GM19351 (cell line): ENCODE results near the gene RSU1.
"Not testable (repeated sequence)": the region's sequence is repeated elsewhere in the genome, so short reads cannot be mapped to it uniquely, and the experiment has no call there.

Experiments
- ATAC-seq: cut with Tn5 transposase; IDR thresholded peaks from one replicate; pipeline ENCODE4 v1.9.1; 2021; ENCODE audit warnings: mild to moderate bottlenecking, moderate library complexity; ENCODE audit not compliant: unreplicated experiment

Gene RSU1

DNA sequence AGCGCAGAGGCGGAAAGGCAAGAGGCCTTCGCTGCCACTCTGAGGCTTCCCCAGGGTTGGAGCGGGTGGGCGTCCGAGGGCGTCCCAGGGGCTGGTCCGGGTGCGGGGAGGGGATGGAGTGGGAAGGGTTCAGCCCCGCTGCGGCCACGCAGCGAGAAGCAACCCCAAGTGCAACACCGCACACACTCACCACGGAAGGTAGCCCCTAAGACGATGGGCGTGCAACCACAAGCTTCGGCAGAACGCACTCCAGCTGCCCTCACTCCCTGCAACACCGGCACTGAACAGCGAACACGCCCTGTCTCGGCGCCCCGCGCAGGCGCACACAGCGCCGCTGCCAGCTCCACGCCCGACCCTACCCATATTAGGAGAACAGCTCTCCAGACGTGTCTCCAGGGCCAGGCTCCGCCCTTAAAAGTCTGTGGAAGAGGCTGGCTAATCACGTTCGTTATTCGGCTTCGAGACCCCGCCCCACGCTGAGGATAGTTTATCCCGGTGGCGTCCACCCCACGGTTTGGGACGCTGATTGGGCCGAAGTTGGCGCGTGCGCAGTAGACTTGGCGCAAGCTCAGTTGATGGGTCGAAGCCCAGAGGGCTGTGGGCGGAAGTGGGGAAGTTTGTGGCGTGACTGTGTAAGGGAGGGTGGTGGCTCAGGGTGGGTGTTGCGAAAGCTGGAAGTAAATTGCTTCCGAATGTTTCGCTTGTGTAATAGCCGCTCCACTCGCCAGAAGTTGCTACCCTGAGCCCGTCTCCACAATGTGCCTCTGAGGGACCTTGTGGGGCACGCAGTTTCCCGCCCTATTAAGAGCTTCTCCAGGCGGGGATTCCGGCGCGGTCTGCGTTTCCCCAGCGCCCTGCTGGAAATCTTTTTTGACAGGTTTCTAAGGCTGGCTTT is at the start of gene RSU1:
RSU1 (minus strand) TSS at position 300 of the 895 bp plus-strand sequence. CDS start 343 bp downstream, outside the sequence.
- ATAC-seq, result peak; percentile 96

DNA sequence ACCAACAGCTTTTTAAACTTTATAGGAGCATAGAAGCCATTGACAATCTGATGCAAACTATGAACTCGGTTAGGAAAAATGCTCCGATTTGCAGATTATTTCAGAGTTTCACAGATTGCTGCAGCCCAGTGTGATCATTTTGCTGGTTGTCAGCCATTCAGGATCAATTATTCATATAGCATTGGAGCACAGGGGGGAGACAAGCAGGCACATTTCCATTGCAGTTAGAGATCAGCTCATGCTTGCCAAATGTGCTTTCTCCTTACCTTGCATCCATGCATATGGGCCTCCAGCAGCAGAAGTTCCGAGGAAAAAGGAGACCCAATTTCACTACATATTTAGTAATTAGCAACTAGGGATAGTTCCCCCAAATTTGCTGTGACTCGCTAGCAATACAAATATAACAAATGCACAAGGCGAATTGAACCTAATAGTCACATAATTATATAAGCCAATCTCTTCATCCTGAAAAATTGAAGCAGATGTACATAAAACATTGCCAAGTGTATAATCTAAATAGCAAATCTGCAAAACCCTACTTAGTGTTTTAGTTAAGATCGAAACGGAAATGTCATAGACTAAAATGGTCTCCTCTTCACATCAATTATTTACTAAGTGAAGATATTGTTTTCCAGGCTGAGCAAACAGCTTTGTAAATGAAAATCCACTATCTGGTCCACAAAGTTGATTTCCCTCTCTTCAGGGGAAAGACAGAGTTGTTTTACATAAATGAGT is 49.5 kb upstream of the RSU1 start:
- no peak for ATAC-seq

DNA sequence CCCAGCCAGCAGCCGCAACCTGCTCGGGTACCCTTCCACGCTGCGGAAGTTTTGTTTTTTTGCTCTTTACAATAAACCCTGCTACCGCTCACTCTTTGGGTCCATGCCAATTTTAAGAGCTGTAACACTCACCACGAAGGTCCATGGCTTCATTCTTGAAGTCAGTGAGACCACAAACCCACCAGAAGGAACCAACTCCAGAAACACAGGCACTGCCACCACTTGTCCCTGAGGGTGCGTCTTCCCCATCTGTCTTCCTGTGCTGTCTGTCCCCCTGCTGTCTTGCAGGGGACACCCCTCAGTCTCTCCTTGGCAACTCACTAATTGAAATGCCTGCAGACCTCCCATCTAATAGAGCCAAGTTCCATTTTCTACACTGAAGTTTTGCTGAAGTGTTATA is 48.5 kb upstream of the RSU1 start:
- ATAC-seq, result no peak

DNA sequence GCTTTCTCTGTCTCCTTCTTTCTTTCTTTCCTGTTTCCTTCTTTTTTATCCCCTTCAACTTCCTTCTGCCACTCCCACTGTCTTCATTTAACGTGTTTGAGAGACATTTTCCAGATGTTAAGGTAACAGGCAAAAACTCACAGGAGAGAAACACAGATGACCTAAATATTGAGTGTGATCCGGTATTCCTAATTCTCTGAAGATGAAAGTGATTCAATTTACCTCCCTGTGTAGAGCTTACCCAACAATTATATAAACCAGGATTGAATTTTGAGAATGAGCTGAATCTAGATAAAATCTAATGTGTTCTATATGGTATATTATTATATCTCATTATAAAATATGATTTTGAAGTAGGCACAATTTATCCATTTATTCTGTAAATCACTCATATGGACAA is 46.5 kb upstream of the RSU1 start:
- no peak for ATAC-seq

DNA sequence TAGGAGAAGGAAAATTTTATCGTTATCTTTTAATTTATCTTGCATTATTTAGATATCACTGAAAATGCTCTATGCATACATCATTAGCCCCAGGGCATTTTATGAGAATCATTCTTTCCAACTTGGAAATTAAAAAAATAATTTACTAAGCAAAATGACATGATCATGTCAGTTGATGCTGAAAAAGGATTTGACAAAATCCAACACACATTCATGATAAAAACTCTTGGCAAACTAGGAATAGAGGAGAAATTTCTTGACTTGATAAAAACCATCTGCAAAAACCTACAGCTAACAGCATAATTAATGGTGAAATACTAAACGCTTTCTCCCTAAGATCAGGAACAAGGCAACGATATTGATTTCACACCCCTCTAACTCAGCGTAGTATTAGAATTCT is 40.2 kb upstream of the RSU1 start:
- no peak for ATAC-seq

DNA sequence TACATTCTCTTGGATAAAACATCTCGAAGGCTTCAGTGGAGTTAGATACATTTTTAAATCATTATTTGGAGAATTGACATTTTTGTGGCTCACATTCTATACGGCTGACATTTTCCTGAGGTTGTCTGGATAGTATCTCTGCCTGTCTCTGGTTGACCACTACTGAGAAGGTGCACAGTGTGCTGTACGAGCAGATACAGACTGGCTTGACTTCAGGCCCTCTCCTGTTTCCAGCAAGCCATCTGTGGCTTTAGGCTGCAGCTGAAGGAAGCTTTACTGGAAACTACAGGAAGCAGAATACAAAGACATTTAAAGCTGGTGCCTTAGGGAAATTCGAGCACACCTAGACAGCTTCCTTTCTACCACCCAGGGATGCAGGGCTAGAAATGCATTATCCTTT is 39.3 kb upstream of the RSU1 start:
- no peak for ATAC-seq

DNA sequence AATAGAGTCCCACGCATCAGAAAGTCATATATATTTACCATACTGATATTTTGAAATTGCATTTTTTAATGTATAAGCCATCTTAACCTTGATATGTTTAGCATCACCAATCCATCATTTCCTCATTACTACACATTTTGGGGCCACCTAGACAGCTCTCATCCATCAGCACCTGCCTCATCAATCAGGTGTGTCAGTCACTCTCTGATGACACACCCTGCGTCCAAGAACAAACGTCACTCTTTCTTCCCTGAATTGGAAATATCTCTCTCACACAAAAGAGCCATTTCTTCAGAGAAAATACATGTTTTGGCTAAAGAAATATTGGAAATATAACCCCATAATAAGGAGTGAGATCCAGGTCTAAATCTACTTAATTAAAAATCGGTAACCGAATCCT is 38.9 kb upstream of the RSU1 start:
- no peak for ATAC-seq

DNA sequence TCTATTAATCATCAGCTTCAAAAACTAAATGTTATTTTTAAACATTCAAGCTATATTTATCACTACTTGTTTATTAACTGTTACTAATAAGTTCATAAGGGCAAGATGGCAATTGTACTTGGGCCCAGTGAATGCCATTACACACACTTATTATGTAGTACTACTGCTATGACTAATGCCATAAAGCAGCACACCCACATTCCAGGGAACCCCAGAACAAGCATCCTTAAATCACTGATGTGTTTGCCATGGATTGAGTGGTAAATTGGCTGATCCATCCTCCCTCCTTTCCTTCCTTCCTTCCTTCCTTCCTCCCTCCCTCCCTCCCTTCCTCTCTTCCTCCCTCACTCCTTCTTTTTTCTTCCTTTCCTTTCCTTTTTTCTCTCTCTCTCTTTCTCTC is 37.4 kb upstream of the RSU1 start:
- ATAC-seq, result no peak

DNA sequence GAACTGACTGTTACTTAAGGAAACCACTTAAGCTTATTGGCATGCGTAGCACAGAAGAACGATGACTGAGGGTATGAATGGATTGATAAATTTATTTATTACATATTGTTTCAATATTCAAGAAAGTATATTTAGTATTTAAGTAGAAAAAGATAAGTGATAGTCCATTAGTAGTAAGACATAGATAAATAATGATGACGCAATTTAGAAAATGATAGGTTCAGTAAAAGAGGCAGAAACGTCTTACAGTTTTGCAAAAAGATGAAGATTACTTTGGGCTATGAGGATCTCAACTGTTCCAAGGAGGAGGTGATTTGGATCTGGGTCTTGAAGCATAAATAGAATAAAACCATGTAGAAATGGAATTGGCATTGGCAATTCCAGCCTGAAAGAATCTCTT is 36.6 kb upstream of the RSU1 start:
- no peak for ATAC-seq

DNA sequence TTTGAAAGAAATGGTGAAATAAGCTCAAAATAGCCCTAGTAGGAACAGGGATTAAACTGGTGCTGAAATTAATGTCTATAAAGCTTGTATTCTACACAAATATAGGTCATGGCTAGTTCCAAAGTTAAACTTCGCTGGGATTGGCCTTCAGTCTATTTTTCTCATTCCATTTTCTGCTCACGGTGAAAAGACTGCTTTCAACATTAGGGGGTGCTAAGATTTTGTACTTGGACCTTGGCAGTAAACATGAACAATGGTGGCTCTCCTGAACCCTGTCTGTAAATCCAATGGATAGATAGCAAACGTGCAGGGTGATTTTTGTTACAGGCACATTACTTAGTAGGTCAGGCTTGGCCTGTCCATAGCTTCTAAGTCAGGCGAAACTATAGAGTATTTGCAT is 36.0 kb upstream of the RSU1 start:
- no peak for ATAC-seq

DNA sequence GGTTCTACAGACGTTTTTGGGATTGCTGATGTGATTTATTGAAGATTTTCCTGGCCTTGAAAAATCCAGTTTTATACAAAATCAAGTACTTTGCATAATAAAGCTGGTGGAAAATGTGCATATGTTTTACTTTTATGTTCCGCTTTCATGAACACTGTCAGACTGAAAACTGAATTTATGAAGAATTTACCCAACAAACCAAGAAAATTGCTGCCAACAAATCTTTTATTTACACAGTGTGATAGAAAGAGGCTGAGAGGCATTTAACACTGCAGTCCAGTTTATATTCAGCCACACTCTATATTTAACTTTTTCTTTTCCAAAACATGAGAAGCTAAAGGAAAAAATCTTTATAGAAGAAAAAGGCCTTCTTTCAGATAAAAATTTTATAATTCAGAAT is 35.4 kb upstream of the RSU1 start:
- no peak for ATAC-seq

DNA sequence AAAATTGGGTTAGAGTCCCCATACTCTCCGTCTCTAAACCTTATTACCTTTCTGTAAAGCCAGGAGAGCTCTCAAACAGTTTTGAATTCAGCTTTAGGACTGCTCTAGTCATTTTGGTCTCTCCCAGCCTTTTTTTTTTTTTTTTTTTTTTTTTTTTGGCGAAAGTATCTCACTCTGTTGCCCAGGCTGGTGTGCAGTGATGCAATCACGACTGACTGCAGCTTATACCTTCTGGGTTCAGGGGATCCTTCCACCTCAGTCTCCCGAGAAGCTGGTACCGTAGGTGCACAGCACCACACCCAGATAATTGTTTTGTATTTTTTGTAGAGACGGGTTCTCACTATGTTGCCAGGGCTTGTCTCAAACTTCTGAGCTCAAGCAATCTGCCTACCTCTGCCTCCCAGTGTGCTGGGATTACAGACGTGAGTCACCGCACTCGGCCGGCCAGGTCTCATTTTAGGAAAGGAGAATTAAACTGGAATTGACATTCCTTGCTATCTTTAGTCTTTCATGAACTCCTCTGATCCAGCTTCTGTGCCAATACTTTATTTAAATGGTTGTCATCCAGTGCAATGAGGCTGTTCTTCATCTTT is 31.4 kb upstream of the RSU1 start:
- no peak for ATAC-seq

DNA sequence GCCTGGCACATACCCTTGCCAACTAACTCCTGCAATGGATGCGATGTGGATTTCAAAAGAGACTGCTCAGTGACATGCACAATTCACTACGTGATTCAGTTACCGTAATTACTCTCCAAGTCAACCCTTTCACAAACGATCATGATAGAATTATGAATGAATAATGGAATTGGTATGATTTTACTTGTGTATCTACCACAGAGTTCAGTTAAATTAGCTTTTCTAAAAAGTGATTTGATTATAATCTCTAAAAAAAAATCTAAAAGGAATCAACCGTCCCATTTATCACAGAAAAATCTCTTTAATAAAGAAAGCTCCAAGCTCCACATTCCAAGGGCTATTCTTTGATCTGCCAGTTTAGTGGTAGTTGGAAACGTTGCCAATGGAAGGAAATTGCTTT is 30.4 kb upstream of the RSU1 start:
- no peak for ATAC-seq

DNA sequence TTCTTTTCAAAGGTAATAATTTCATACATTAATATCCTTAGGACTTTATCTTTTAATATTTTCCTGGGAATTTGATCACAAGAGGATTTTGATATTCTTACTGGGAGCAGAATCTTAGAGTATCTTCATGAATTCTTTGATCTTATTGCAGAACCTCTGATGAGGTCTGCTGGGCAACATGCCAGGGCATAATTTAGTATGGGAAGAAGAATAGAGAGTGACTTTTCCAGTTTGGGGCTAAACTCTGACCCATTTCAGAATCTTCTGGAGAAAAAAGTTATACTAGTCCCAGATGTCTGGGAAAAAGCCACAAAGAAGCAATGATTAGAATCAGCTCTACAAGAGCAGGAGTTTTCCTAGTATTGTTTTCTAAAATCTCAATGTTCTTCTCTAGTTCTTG is 28.0 kb upstream of the RSU1 start:
- no peak for ATAC-seq

DNA sequence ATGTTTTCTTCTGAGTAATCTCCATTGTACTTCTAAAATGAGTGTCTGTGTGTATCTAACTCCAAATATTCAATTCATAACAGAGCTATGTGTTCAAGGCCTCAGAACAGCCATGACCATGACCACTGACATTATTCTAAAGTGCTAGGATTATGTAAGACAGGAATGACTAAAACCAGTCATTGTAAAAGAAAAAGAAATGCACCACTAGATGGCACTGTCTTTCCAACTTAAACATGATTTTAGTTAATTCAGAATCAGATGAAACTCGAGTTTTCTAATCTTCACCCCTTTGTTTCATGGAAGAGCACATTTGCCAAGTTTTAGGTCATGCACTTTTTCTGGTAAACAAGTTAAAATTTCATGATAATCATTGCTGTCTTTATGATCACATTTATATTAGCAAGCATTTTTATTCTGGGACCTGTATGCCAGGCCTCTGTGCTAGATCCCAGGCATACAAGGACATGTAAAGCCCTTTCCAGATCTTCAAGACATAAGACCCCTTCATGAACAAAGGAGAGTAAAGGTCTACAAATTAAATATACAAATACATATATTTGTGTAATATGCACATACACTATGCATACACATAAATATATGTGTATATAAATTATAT is 26.1 kb upstream of the RSU1 start:
- peak; percentile 65 for ATAC-seq

DNA sequence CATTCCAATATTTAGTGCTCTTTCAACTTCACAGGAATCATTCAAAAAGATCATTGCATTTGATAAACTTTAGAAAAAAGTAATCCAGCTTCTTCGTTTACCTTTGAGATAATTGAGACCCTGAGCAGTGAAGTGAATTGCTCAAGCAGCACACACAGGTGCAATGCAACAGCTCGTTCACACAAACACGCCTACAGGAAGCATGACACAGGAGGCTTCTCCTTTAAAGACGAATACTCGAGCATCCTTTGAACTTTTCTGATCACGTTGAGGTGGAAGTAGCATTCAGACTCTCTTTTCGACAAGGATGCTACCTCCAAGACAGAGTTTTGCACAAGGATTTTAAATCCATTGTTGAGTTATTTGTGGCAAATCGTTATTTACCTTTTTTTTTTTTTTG is 18.0 kb upstream of the RSU1 start:
- ATAC-seq, result no peak

DNA sequence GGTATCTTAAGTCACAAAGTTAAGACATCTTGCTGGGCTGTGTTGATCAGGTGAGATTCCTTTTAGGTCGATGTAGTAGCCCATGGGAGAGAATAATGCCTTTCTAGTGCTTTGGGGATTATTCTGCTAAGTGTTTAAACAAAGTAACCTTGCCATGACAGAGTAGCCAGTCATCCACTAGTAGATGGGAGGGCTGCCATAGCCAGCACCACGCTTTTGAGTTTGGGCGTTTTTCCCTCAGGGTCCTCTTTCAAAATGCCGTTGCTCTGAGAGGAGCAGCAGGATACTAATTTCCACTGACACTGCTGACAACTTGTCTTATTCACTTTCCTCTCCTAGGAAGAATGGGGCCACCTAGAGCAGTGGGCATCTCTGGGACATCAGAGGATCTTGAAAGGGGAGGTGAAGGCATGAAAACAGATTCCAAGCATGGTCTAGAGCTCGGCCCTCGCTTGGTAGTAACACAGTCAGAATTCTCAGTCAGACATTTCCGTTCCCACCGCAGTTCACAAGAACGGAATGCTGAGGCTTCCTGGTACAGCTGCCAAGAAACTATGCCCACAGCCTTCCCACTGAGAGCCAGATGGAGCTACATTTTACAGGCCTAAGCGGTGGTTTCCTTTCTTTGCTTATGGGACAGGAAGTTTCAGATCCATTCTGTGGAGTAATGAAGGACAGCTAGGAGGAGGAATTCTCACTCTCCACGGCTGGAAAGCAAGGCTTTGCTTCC is 15.3 kb upstream of the RSU1 start:
- no peak for ATAC-seq

DNA sequence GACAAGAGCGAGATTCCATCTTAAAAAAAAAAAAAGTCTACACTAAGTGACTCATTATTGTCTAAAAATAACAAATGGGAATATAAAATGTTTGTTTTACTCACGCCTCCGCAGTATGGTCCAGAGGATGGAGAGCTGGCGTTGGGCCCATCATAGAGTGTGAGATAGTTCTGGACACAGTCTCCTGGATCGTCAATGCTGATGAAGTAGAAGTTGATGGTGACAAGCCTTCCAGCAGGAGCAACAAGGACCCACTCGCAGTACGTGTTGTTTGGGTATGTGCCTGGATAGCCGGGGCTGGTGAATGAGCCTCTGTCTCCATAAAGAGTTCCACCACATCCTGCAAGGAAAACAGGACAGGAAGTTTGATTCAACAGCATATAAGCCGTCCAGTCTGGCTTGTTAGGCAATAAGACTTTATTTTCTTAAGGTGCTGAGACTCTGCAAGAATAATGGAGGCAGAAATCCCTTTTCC is 11.5 kb upstream of the RSU1 start:
- no peak for ATAC-seq

DNA sequence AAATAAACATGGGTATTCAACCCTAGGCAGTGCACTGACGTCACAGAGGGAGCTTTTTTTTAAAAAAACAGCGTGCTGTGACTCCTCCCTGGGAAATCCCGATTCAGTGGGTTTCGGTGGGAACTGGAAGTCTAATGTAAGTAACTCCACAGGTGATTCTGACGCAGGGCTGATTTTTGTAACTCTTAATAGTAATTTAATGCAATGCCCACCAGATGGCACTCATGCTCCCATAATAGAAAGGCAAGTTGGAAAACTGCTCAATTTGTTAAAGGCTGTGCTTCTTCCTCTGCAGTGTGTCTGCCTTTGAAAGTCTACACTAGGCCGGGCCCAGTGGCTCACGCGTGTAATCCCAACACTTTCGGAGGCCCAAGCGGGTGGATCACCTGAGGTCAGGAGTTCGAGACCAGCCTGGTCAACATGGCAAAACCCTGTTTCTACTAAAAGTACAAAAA is 10.9 kb upstream of the RSU1 start:
- peak; percentile 90 for ATAC-seq

DNA sequence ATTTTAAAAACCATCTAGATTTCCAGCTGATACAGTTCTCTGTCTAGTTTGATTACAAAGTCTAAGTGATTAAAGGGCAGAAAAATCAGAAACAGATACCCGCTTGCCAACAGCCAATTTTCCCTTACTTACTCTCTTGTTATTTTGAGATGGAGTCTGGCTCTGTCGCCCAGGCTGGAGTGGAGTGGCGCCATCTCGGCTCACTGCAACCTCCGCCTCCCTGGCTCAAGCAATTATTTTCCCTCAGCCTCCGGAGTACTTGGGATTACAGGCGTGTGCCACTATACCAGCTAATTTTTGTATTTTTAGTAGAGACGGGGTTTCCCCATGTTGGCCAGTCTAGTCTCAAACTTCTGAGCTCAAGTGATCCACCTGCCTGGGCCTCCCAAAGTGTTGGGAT is 10.2 kb upstream of the RSU1 start:
- not testable (repeated sequence) for ATAC-seq
